CD4-positive, alpha-beta T cell treated with Interleukin-15 for 4 hours (primary cell): Measurements from ENCODE around the gene DEDD.
A peak's percentile ranks its signal among the peaks of the same experiment; 100 is the strongest.
"Not testable (repeated sequence)": the region's sequence is repeated elsewhere in the genome, so short reads cannot be mapped to it uniquely, and the experiment has no call there.

Experiments
- DNase-seq: peaks from one replicate; pipeline ENCODE4 v3.0.0-alpha.2; 2020; ENCODE audit warnings: low spot score

DEDD gene

GRCh38 chr1:161127649-161128048 lies 4.8 kb downstream of the DEDD start:
- DNase-seq = no peak

DNA sequence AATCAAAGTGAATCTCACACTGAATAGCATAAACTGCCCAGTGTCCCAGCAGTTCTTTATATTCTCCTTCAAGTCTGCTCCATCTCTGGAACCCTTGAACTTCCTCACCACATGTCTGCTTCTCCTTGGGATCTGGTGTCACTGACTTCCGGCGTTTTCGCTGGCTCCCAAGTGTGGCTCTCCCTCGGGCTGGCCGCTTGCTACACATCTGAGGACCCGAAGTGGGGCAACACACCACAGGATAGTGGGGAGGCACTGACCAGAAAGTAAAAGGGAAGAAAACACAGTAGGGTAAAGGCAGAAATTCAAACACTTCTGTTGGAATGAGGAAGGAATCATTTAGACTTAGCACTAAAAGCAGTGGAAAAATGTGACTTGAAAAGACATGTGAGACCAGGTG lies 9.5 kb downstream of the DEDD start:
- DNase-seq = no peak

DNA sequence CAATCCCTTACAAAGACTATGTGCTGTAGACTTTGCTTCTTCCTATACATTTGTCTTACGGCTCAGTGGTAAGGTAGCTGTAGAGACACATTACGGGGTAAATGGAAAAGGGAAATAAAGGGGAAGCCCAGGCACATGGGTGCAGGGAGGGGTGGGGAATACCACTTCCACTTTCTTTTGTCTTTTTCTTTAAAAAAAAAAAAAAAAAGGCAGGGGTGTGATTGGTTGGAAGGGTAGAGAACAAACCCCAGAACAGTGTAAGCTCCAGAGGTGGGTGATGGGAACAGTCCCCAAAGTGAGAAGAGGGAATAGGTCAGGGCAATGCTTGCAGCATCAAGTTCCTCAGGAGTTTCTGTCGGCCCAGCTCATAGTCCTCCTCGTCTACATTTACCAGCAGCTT lies 10.6 kb downstream of the DEDD start:
- DNase-seq = no peak

- no peak for DNase-seq
Observed at GRCh38 chr1:161121042-161121650, 11.3 kb downstream of the DEDD start.

DNA sequence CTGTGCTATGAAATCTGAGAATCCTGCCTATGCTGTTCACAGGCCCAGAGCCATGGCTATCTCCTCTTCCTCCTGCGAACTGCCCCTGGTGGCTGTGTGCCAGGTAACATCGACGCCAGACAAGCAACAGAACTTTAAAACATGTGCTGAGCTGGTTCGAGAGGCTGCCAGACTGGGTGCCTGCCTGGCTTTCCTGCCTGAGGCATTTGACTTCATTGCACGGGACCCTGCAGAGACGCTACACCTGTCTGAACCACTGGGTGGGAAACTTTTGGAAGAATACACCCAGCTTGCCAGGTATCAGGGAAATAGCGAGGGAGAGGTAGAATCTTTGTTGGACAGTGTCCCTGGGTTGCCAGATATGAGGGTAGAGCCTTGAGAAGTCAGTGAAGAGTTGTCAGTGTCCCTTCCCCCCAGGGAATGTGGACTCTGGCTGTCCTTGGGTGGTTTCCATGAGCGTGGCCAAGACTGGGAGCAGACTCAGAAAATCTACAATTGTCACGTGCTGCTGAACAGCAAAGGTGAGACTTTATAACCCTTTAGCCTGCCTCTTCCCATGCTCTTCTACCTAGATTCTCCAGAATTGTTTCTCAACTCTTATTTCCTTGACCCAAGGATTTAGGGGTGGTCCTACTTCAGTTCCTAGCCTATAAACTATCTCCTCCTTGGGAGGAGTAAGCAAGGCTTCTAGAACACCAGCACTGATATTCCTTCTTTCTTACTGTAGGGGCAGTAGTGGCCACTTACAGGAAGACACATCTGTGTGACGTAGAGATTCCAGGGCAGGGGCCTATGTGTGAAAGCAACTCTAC lies 13.2 kb downstream of the DEDD start:
- DNase-seq = peak; percentile 71

GRCh38 chr1:161117759-161118581 lies 14.5 kb downstream of the DEDD start, which contains the start of the genes NIT1 and PFDN2:
Gene NIT1, plus strand, starts transcription at chr1:161118105. Its CDS starts 72 bp downstream, at chr1:161118177.
Gene PFDN2, minus strand, starts transcription at chr1:161118037. Its CDS starts 11 bp downstream, at chr1:161118026.
- peak; percentile 72 for DNase-seq

DNA sequence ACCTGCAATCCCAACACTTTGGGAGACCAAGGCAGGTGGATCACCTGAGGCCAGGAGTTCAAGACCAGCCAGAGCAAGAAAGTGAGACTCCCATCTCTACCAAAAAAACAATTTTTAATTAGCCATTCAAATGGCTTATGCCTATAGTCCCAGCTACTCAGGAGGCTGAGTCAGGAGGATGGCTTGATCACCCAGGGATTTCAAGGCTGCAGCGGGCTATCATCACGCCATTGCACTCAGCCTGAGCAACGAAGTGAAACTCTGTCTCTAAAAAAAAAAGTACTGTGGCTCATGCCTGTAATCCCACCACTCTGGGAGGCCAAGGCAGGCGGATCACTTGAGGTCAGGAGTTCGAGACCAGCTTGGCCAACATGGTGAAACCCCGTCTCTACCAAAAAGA lies 16.5 kb downstream of the DEDD start:
- DNase-seq = not testable (repeated sequence)

GRCh38 chr1:161115132-161115711 lies 17.2 kb downstream of the DEDD start:
- DNase-seq = peak; percentile 41

- DNase-seq = no peak
Observed at GRCh38 chr1:161114556-161114955, 17.9 kb downstream of the DEDD start.

DNA sequence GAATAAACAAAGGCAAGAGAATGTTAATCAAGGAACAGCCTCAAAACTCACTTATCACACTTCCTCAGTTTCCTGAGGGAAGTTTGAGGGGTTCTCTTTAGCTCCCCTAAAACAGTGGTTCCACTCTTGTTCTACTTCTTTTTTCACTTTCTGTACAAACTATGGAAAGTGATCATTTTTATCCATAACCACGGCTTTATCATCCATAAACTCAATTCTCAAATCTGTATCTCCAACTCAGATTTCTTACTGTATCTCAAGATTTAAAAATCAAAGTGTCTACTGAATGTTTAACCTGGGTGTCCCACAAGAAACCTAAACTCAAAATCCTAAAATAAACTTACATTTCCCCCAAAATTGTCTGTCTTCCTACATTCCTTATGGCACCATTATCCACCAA lies 18.6 kb downstream of the DEDD start:
- no peak for DNase-seq

DNA sequence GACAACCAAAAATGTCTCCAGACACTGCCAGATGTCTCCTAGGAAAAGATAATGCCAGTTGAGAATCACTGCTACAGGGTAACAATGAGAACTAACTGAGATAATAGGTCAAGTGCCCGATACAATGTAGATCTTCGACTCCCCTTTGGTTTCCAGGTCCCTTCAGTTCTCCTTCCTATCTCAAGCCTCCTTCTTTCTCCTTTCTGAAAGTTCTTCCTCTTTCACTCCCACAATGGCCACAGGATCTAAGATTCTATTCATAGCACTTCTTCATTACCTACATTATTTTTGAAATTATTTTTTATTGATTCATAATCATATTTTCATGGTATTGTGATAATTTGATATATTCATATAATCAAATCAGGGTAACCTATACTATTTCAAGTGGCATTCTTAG lies 20.9 kb downstream of the DEDD start:
- DNase-seq = no peak

GRCh38 chr1:161111117-161111516 lies 21.4 kb downstream of the DEDD start:
- DNase-seq = no peak

GRCh38 chr1:161106431-161106830 lies 26.0 kb downstream of the DEDD start:
- no peak for DNase-seq

GRCh38 chr1:161100556-161100955 lies 31.9 kb downstream of the DEDD start:
- DNase-seq = no peak

DNA sequence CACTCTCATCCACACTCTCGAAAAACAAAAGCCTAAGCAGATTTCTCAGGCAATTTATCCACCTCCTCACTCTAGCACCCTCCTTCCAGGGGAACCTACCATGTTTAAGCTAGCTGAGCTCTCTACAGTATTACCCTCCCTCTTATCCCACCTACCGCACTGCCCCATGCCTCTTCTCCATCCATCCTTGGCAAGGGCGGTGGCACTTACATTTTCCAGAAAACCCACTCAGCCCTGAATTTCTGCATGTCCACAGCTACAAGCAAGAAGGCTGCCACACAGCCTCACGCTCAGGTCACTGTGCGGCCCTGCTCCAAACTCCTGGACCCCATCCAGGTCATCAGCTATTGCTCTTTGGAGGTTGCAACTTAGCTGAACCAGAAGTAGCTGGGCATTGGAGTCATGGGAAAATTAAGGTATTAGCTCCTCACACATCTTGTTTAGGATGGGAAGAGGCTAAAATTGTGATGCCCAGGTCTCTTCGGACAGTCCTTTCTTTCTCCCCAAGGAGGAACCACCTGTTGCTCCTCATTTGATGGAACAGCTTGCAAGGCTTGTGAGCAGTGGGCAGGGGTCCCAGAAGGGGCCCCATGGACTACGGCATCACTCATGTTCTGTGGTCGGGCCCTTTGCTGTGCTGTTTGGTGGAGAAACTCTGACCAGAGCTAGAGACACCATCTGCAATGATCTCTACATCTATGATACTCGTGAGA lies 33.2 kb downstream of the DEDD start:
- no peak for DNase-seq

DNA sequence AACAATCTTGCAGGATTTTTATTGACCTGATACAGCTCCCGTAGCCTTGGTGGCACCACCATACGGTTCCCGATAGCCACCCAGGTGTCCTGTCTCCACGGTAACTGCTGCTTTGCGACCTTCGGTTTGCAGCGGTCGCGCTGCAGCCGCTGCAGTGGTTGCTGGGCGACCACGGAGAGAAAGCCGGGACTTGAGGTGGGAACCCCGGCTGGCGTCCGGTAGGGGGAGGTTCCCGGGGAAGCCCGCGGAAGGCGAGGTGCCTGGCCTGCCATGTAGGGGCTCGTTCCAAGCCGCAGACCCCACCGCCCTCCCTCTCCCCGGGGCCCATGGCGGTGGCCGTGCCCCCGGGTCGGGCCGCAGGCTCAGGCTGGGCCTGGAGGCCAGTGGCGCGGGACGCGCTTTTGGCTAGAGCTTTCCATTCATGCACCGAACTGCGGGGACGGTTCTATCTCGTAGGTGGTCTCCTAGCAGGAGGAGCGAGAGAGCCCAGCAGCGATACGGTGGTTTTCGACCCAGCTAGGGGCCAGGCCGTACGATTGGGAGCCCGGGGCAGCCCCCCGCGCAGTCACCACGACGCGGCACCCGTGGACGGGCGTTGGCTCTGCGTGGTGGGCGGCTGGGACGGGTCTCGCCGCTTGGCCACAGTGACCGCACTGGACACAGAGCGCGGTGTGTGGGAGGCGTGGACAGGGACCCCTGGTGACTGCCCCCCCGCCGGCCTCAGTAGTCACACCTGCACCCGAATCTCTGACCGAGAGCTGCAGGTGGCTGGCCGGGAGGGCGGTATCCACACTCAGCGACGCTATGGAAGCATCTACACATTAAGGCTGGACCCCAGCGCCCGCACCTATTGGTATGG lies 34.0 kb downstream of the DEDD start, which contains the start of gene KLHDC9:
Gene KLHDC9, plus strand, starts transcription at position 152 of the 859 bp plus-strand sequence. Its CDS starts 175 bp downstream, at position 327.
- DNase-seq = peak; percentile 79

DNA sequence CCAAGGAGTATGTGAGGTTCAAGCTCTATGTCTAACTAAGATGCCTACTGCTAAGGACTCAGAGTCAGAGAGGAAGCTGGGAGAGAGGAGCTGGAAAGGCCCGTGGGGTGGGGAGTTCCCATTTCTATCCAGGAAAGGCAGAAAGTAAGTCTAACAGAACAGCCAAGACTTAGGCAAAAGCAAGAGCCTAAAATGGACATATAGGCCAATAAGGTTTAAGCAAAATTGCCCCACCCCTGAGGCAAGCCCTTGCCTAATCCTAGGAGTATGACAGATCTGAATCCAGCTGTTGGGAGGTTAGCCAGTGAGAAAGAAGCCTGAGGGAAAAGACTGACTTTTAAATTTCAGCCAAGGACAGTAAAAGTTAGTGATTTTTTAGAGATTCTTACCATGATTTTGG lies 35.9 kb downstream of the DEDD start:
- no peak for DNase-seq

DNA sequence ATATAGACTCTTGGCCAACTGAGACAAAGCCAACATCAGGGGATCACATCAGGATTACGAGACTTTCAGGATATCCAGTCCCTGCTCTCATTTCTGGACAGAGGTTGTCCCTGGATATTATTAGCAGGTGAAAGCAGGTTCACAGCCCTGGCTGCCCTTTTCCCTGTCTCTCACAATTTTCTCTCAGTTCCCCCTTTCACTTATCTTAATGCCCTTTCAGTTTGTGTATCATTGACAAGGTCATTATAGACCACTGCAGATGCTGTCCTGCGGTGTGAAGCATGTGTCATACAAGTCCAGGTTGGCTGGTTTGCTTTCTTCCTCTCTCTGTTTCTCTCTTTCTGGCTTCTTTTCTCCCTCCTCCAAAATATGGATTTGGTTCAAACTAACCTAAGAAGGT lies 36.5 kb downstream of the DEDD start:
- DNase-seq = no peak

DNA sequence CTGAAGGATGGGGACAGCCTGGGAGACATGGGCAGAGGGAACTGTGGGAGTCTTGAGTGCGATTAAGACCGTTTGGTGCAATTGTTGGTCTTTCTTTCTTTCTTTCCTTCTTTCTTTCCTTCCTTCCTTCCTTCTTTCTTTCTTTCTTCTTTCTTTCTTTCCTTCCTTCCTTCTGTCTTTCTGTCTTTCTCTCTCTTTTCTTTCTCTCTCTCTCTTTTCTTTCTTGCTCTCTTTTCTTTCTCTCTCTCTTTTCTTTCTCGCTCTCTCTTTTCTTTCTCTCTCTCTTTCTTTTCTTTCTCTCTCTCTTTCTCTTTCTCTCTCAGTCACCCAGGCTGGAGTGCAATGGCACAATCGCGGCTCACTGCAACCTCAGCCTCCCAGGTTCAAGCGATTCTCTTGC lies 37.2 kb downstream of the DEDD start:
- DNase-seq = no peak

- no peak for DNase-seq
Observed at GRCh38 chr1:161094481-161094880, 38.0 kb downstream of the DEDD start.

- peak; percentile 30 for DNase-seq
Observed at GRCh38 chr1:161092621-161093028, 39.8 kb downstream of the DEDD start.
